Ovary (tissue), 9 donors: ENCODE results near the gene SNX5. TPM values are rescaled to one million over a fixed set of nuclear protein-coding genes. Genes with fewer than 3 reads are reported as not detected.
A peak's percentile ranks its signal among the peaks of the same experiment; 100 is the strongest.

ENCODE experiments used
- DNase-seq, 5 donors: peaks; one replicate each; pipeline ENCODE4 v3.0.0-alpha.2; 2019 to 2020
- H3K27ac ChIP-seq, 2 donors: fragments of 200-600 bp; one replicate each; pipeline versions ENCODE4 v1.5.1 to v1.8.0; 2019 to 2022
- H3K27me3 ChIP-seq: fragments of 200-600 bp; one replicate; pipeline ENCODE4 v1.8.0; 2022
- H3K36me3 ChIP-seq: fragments of 200-600 bp; sonication (generic); one replicate; pipeline ENCODE4 v1.5.1; 2019
- H3K4me1 ChIP-seq: one replicate; pipeline ENCODE4 v1.8.1; 2013; ENCODE audit warnings: mild to moderate bottlenecking, moderate library complexity; ENCODE audit not compliant: insufficient read depth
- H3K4me3 ChIP-seq: fragments of 200-600 bp; sonication (generic); one replicate; pipeline ENCODE4 v1.5.1; 2017
- H3K9me3 ChIP-seq, 2 donors: fragments of 200-600 bp in 1 of 2; sonication (generic) in 1 of 2; one replicate each; pipeline versions ENCODE4 v1.5.1 to v1.8.1; 2013 to 2019; ENCODE audit warnings: mild to moderate bottlenecking in 1 of 2, moderate library complexity in 1 of 2
- CTCF ChIP-seq, 3 donors: fragments of 450-650 bp in 2 of 3; fragments of 200-600 bp in 1 of 3; IDR thresholded peaks; one replicate each; pipeline versions ENCODE4 v1.5.1 to v1.8.0; 2016 to 2022; ENCODE audit warnings: antibody characterized with exemption in 3 of 3, mild to moderate bottlenecking in 1 of 3
- EP300 ChIP-seq: sonication (generic); formaldehyde crosslinking; IDR thresholded peaks from one replicate; pipeline ENCODE4 v1.6.1; 2017; ENCODE audit warnings: antibody characterized with exemption
- POLR2A ChIP-seq: fragments of 450-650 bp; IDR thresholded peaks from one replicate; pipeline ENCODE4 v1.6.1; 2017; ENCODE audit warnings: antibody characterized with exemption, mild to moderate bottlenecking, moderate library complexity
- WGBS, 3 donors: extraction: QIAGEN DNeasy Blood & Tissue Kit in 1 of 3; methylation state at CpG; one replicate each; pipeline versions ENCODE4 v1.1.5 to v1.1.7; 2013 to 2017; 5-methylcytosine and 5-hydroxymethylcytosine counted together
- intact Hi-C, 4 donors: fragments of 100-400 bp; cut with DNase I; formaldehyde crosslinking; loops; one replicate each; pipeline versions ENCODE4 v1.11.0 to v1.15.1; 2022 to 2023
- polyA plus RNA-seq, 2 donors: library from polyadenylated mRNA; stranded (reverse); fragments of 200-250 nt in 1 of 2; fragments of 350-450 nt in 1 of 2; fragmentation: Illumina TruSeq in 1 of 2; extraction: RNeasy Lipid Tissue Mini Kit (QIAGEN cat#74804) in 1 of 2; gene quantifications; one replicate each; pipeline ENCODE4 v1.2.3, GENCODE V29; 2013 to 2014
- total RNA-seq, 7 donors: library from RNA; depleted of rRNA in 2 of 7; stranded (reverse); fragments of >200 nt in 2 of 7; fragmentation: NEBNext Ultra II Directional in 3 of 7; extraction: Animal tissue kit (Norgen Biotek cat#: 25700) in 3 of 7; gene quantifications; one replicate each; pipeline versions ENCODE4 v1.1.0 to v1.2.4, GENCODE V29; 2016 to 2023
- donor health status: DM: no; HTN: no; CAD: no; lungs with moderate emphysema.
- donor health status: DM: no; HTN: no; CAD: no.
- donor health status: Bipolar disorder and iron deficiency.
- donor health status: DM: yes; HTN: yes; CAD: no.
- donor health status: DM: no; HTN: no; CAD: no.
- donor health status: DM: yes; HTN: yes; CAD: no.

SNX5 gene
- total and polyA plus RNA-seq, 9 donors: 74.0 to 143 (median 101) TPM

GRCh38 chr20:17995967-17996819 is 27.6 kb upstream of the SNX5 start:
- H3K36me3 ChIP-seq: no peaks in the 10 kb centered on the region
- intact Hi-C loops: loop anchor here in 2 of 4 donors (5.0 to 10.0 kb wide), 3 partner anchors 461 to 494 kb away; partner anchors contain the start of gene BFSP1 (in 1 of the 2)
- no peaks in the 10 kb centered on the region for H3K9me3 ChIP-seq
- WGBS, 3 donors: 7 to 18% (median 13%) methylated on average over 16 of the region's 16 CpGs
- peak in 4 of 5 donors; percentile 28 to 40 (median 34) for DNase-seq
- TF ChIP-seq POLR2A (no peak), CTCF (IDR thresholded peaks at IDR 0.05) (peak; percentile 89 to 97 (median 90))
- no peak overlapping the region for H3K4me3 ChIP-seq
- H3K4me1 ChIP-seq: no peaks in the 10 kb centered on the region
- H3K27me3 ChIP-seq: no peaks in the 10 kb centered on the region
- no peak overlapping the region for H3K27ac ChIP-seq

- Histone ChIP-seq H3K36me3 (no peaks in the 10 kb centered on the region), H3K27ac (no peak overlapping the region), H3K27me3 (no peaks in the 10 kb centered on the region), H3K4me1 (no peaks in the 10 kb centered on the region), H3K9me3 (no peaks in the 10 kb centered on the region), H3K4me3 (no peak overlapping the region)
- TF ChIP-seq EP300 (no peak), POLR2A (no peak), CTCF (IDR thresholded peaks at IDR 0.05) (no peak)
- intact Hi-C loops: loop anchor here in 3 of 4 donors (5.0 to 10.0 kb wide), 3 partner anchors 459 to 489 kb away; partner anchors contain the start of gene BFSP1 (in 1 of the 3)
- 92 to 97% (median 93%) methylated on average over 3 of the region's 3 CpGs for WGBS, 3 donors
- no peak for DNase-seq
These were observed 25.0 kb upstream of the SNX5 start for GRCh38 chr20:17993546-17993945.

GRCh38 chr20:17992847-17993513 is 24.4 kb upstream of the SNX5 start:
- H3K27ac ChIP-seq: no peak overlapping the region
- intact Hi-C loops: loop anchor here in 3 of 4 donors (5.0 to 10.0 kb wide), 3 partner anchors 458 to 488 kb away; partner anchors contain the start of gene BFSP1 (in 1 of the 3)
- 41 to 51% (median 46%) methylated on average over 5 of the region's 5 CpGs for WGBS, 3 donors

More at GRCh38 chr20:17992847-17993513, 24.4 kb upstream of the SNX5 start:
- no peaks in the 10 kb centered on the region for H3K9me3 ChIP-seq
- DNase-seq: no peak
- H3K4me1 ChIP-seq: no peaks in the 10 kb centered on the region
- TF ChIP-seq POLR2A (no peak), EP300 (no peak), CTCF (IDR thresholded peaks at IDR 0.05) (no peak)
- no peaks in the 10 kb centered on the region for H3K27me3 ChIP-seq
- H3K4me3 ChIP-seq: no peak overlapping the region
- no peaks in the 10 kb centered on the region for H3K36me3 ChIP-seq
